ENCODE data around the gene RUNX1. TPM values are rescaled to one million over a fixed set of nuclear protein-coding genes. Genes with fewer than 3 reads are reported as not detected.
"Not testable (repeated sequence)": the region's sequence is repeated elsewhere in the genome, so short reads cannot be mapped to it uniquely, and the experiment has no call there.

The RUNX1 gene
- total RNA-seq, 1 experiment from 2014 or later = 55.2 TPM

DNA sequence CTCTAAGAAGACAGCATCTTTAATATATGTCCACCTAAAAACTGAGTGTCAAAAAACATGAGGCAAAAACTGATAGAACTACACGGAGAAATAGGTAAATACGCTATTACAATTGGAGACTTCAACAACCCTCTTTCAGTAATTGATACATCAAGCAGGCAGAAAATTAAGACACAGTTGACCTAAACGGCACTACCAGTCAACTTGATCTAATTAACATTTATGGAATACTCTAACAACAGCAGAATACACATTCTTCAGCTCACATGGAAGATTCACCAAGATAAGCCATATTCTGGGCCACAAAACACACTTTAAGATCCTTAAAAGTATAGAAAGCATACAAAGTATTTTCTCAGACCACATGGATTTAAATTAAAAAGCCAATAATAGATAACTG, 242.7 kb downstream of the RUNX1 start:
- no peaks in the 10 kb centered on the region for H3K9me3 ChIP-seq (ENCODE audit: low read length)
- no peak for ATAC-seq
- H3K79me2 ChIP-seq (ENCODE audit: low read length) = peaks cover 67% of the 10 kb centered on the region
- peaks cover 57% of the 10 kb centered on the region for H3K36me3 ChIP-seq (ENCODE audit: low read depth, low read length)
- no peak overlapping the region for H3K9ac ChIP-seq (ENCODE audit: low read length)
- H3K9me2 ChIP-seq (replicated peaks; ENCODE audit: low read length) = no peaks in the 10 kb centered on the region
- H3K4me1 ChIP-seq (ENCODE audit: insufficient read depth, low read length) = peaks cover 58% of the 10 kb centered on the region
- no peak overlapping the region for H2AFZ ChIP-seq (ENCODE audit: low read length)
- POLR2A ChIA-PET (ENCODE audit: unreplicated experiment) = no interaction called here
- peaks cover 6% of the 10 kb centered on the region for H3F3A ChIP-seq (ENCODE audit: low read length, unreplicated experiment)
- H3K4me2 ChIP-seq (ENCODE audit: low read length) = no peak overlapping the region
- TF ChIP-seq, protein P1, sequence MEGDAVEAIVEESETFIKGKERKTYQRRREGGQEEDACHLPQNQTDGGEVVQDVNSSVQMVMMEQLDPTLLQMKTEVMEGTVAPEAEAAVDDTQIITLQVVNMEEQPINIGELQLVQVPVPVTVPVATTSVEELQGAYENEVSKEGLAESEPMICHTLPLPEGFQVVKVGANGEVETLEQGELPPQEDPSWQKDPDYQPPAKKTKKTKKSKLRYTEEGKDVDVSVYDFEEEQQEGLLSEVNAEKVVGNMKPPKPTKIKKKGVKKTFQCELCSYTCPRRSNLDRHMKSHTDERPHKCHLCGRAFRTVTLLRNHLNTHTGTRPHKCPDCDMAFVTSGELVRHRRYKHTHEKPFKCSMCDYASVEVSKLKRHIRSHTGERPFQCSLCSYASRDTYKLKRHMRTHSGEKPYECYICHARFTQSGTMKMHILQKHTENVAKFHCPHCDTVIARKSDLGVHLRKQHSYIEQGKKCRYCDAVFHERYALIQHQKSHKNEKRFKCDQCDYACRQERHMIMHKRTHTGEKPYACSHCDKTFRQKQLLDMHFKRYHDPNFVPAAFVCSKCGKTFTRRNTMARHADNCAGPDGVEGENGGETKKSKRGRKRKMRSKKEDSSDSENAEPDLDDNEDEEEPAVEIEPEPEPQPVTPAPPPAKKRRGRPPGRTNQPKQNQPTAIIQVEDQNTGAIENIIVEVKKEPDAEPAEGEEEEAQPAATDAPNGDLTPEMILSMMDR (conservative IDR thresholded peaks at IDR 0.05; ENCODE audit: low read depth, low read length) = no peak
- TF ChIP-seq EZH2 (IDR thresholded peaks at IDR 0.05; ENCODE audit: low read length, unreplicated experiment) = no peak
- no peak for TF ChIP-seq EZH2phosphoT487 (IDR thresholded peaks at IDR 0.05; ENCODE audit: borderline replicate concordance, low read length)
- H3K27me3 ChIP-seq (ENCODE audit: low read length) = no peaks in the 10 kb centered on the region
- H4K20me1 ChIP-seq (ENCODE audit: low read length) = no peaks in the 10 kb centered on the region
- intact Hi-C loops (cut with micrococcal nuclease) = no loop called here
- H3K27ac ChIP-seq (ENCODE audit: low read length) = peak overlapping the region; percentile 99
- CTCF ChIA-PET = no interaction called here
- no peak overlapping the region for H3K4me3 ChIP-seq (ENCODE audit: low read length)
- no peak for DNase-seq
- no TSS peak for BruUV-seq (replicated peaks)

DNA sequence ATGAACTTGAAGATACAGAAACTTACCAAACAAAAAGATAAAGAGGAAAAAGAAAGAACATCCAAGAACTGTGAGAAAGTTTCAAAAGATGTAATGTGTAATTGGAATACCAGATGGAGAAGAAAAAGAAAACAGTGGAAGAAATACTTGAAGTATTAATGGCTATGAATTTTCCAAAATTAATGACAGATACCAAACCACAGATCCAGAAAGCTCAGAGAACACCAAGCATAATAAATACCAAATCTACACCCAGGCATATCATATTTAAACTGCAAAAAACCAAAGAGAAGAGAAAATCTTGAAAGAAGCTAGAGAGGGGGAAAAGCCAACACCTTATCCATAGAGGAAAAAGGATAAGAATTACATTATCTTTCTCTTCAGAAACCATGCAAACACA, 243.9 kb downstream of the RUNX1 start:
- H3K9ac ChIP-seq (ENCODE audit: low read length) = no peak overlapping the region
- H3K27me3 ChIP-seq (ENCODE audit: low read length) = no peaks in the 10 kb centered on the region
- H2AFZ ChIP-seq (ENCODE audit: low read length) = no peak overlapping the region
- ChIA-PET POLR2A (ENCODE audit: unreplicated experiment) (no interaction called here), CTCF (no interaction called here)
- H3K4me3 ChIP-seq (ENCODE audit: low read length) = no peak overlapping the region
- no peak overlapping the region for H3K27ac ChIP-seq (ENCODE audit: low read length)
- ATAC-seq (no peak), DNase-seq (no peak)
- no peaks in the 10 kb centered on the region for H4K20me1 ChIP-seq (ENCODE audit: low read length)
- TF ChIP-seq, protein P1 (conservative IDR thresholded peaks at IDR 0.05; ENCODE audit: low read depth, low read length) = no peak
- TF ChIP-seq EZH2phosphoT487 (IDR thresholded peaks at IDR 0.05; ENCODE audit: borderline replicate concordance, low read length) (no peak), EZH2 (IDR thresholded peaks at IDR 0.05; ENCODE audit: low read length, unreplicated experiment) (no peak)
- H3K4me1 ChIP-seq (ENCODE audit: insufficient read depth, low read length) = peaks cover 47% of the 10 kb centered on the region
- no peaks in the 10 kb centered on the region for H3K9me3 ChIP-seq (ENCODE audit: low read length)
- BruUV-seq (replicated peaks) = no TSS peak
- H3F3A ChIP-seq (ENCODE audit: low read length, unreplicated experiment) = peaks cover 6% of the 10 kb centered on the region
- H3K79me2 ChIP-seq (ENCODE audit: low read length) = peaks cover 66% of the 10 kb centered on the region
- no peaks in the 10 kb centered on the region for H3K9me2 ChIP-seq (replicated peaks; ENCODE audit: low read length)
- intact Hi-C loops (cut with micrococcal nuclease) = no loop called here
- H3K4me2 ChIP-seq (ENCODE audit: low read length) = no peak overlapping the region
- peaks cover 49% of the 10 kb centered on the region for H3K36me3 ChIP-seq (ENCODE audit: low read depth, low read length)

DNA sequence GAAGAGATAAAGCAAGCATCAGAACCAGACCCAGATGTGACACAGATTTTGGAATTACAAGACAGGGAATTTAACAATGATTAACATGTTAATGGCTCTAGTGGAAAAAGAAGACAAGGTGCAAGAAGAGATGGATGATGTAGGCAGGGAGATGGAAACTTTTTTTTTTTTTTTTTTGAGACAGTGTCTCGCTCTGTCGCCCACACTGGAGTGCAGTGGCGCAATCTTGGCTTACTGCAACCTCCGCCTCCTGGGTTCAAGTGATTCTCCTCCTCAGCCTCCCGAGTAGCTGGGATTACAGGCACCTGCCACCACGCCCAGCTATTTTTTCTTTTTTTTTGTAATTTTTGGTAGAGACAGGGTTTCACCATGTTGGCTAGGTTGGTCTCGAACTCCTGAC, 244.5 kb downstream of the RUNX1 start:
- Histone ChIP-seq H3K36me3 (ENCODE audit: low read depth, low read length) (peaks cover 50% of the 10 kb centered on the region), H3K4me1 (ENCODE audit: insufficient read depth, low read length) (peaks cover 41% of the 10 kb centered on the region), H3K79me2 (ENCODE audit: low read length) (peaks cover 64% of the 10 kb centered on the region)
- CTCF ChIA-PET; H3K9me2 ChIP-seq (replicated peaks; ENCODE audit: low read length); H4K20me1 ChIP-seq (ENCODE audit: low read length); POLR2A ChIA-PET (ENCODE audit: unreplicated experiment); intact Hi-C loops (cut with micrococcal nuclease); H3K9ac ChIP-seq (ENCODE audit: low read length); ATAC-seq; BruUV-seq (replicated peaks); H3K27ac ChIP-seq (ENCODE audit: low read length); H3K4me3 ChIP-seq (ENCODE audit: low read length); H3K4me2 ChIP-seq (ENCODE audit: low read length); H3K27me3 ChIP-seq (ENCODE audit: low read length); H2AFZ ChIP-seq (ENCODE audit: low read length); H3K9me3 ChIP-seq (ENCODE audit: low read length); H3F3A ChIP-seq (ENCODE audit: low read length, unreplicated experiment); DNase-seq: not testable (repeated sequence)
